HepG2 (cell line): ENCODE measurements around the gene NOP14. TPM values are rescaled to one million over a fixed set of nuclear protein-coding genes. Genes with fewer than 3 reads are reported as not detected.

ENCODE experiments used
- ATAC-seq: fragments of 200-7000 bp; cut with Tn5 transposase; 3 replicates; pipeline ENCODE4 v1.9.1; 2020; ENCODE audit warnings: mild to moderate bottlenecking, moderate library complexity
- BruUV-seq: library from RNA; stranded (reverse); fragments of 400-500 nt; replicated peaks from 2 replicates; lab custom pipeline; 2021; lab: Mats Ljungman, UMichigan
- CTCF ChIA-PET: fragments of 300-600 bp; formaldehyde crosslinking; extraction: SDS; loops from one replicate; lab custom pipeline; 2021; ENCODE audit warnings: low total read pairs, inconsistent platforms, low intra/inter-chr PET ratio; lab: Yijun Ruan, JAX
- POLR2A ChIA-PET: fragments of 350-600 bp; sonication (Branson Sonifier 250); formaldehyde crosslinking; loops from one replicate; lab custom pipeline; 2020; ENCODE audit warnings: antibody characterized with exemption, inconsistent platforms; lab: Yijun Ruan, JAX
- DNase-seq: peaks from one replicate; pipeline ENCODE4 v3.0.0-alpha.2; 2015; ENCODE audit warnings: low spot score
- FAIRE-seq: peaks from 3 replicates; lab custom pipeline; 2011; peaks lifted over from hg19 to GRCh38; lab: Jason Lieb, UNC
- H2AFZ ChIP-seq: one replicate; pipeline ENCODE4 v1.6.1; 2011; ENCODE audit warnings: low read length, inconsistent platforms
- H3K27ac ChIP-seq: fragments of 300-600 bp; 3 replicates; pipeline ENCODE4 v1.8.0; 2011; ENCODE audit warnings: mixed run types, mild to moderate bottlenecking, mixed read lengths, low read length, inconsistent platforms; ENCODE audit not compliant: insufficient read depth; ENCODE audit errors: extremely low read length
- H3K27me3 ChIP-seq, 2 experiments: fragments of 200-600 bp in 1 of 2; 2 replicates in 1 of 2; 3 replicates in 1 of 2; pipeline versions ENCODE4 v1.6.0 to v1.8.0; 2011; ENCODE audit warnings: low read length in 2 of 2, mild to moderate bottlenecking in 2 of 2, moderate library complexity in 2 of 2, inconsistent platforms in 1 of 2; ENCODE audit not compliant: insufficient read depth in 2 of 2, control insufficient read depth in 1 of 2
- H3K36me3 ChIP-seq, 2 experiments: fragments of 200-600 bp in 1 of 2; replicated peaks in 1 of 2; 2 replicates in 1 of 2; 3 replicates in 1 of 2; pipeline versions ENCODE4 v1.5.1 to v1.8.0; 2011; ENCODE audit warnings: low read length in 2 of 2, inconsistent platforms in 1 of 2; ENCODE audit not compliant: insufficient read depth in 2 of 2, control insufficient read depth in 1 of 2
- H3K4me1 ChIP-seq: 2 replicates; pipeline ENCODE4 v1.5.1; 2012; ENCODE audit warnings: low read length, inconsistent platforms; ENCODE audit not compliant: insufficient read depth
- H3K4me2 ChIP-seq: 2 replicates; pipeline ENCODE4 v1.6.0; 2011; ENCODE audit warnings: low read depth, low read length, inconsistent platforms
- H3K4me3 ChIP-seq, 3 experiments: fragments of 200-600 bp in 1 of 3; sonication (generic), shearing (Covaris generic) in 1 of 3; replicated peaks in 1 of 3; 2 replicates each; pipeline ENCODE4 v1.5.1; 2011 to 2016; ENCODE audit warnings: low read length in 3 of 3, inconsistent platforms in 2 of 3, low read depth in 2 of 3, mild to moderate bottlenecking in 2 of 3, control low read depth in 1 of 3, mixed read lengths in 1 of 3; ENCODE audit not compliant: insufficient read depth in 1 of 3
- H3K79me2 ChIP-seq: one replicate; pipeline ENCODE4 v1.6.1; 2011; ENCODE audit warnings: low read length, inconsistent platforms; ENCODE audit not compliant: insufficient read depth
- H3K9ac ChIP-seq: 2 replicates; pipeline ENCODE4 v1.6.0; 2011; ENCODE audit warnings: mild to moderate bottlenecking, low read depth, low read length, inconsistent platforms; ENCODE audit not compliant: insufficient read depth
- H3K9me3 ChIP-seq: 2 replicates; pipeline ENCODE4 v1.5.1; 2012; ENCODE audit warnings: mild to moderate bottlenecking, low read length
- H4K20me1 ChIP-seq: 2 replicates; pipeline ENCODE4 v1.6.0; 2011; ENCODE audit warnings: inconsistent platforms, mild to moderate bottlenecking, low read length, moderate library complexity; ENCODE audit not compliant: insufficient read depth
- ESRRA ChIP-seq: sonication (generic); formaldehyde crosslinking; IDR thresholded peaks from 2 replicates; pipeline ENCODE4 v1.5.1; 2020; ENCODE audit warnings: mild to moderate bottlenecking, low read depth, missing genetic modification reagents
- FOSL2 ChIP-seq: sonication (generic); formaldehyde crosslinking; IDR thresholded peaks from 2 replicates; pipeline ENCODE4 v1.4.0; 2020; ENCODE audit warnings: missing genetic modification reagents
- FOXC1 ChIP-seq: sonication (generic); formaldehyde crosslinking; IDR thresholded peaks from 2 replicates; pipeline ENCODE4 v1.8.0; 2022; ENCODE audit warnings: mild to moderate bottlenecking, missing genetic modification reagents, borderline replicate concordance
- MEIS1 ChIP-seq: sonication (generic); formaldehyde crosslinking; IDR thresholded peaks from 2 replicates; pipeline ENCODE4 v1.9.0; 2021; ENCODE audit warnings: mild to moderate bottlenecking, missing genetic modification reagents, moderate library complexity, borderline replicate concordance
- NFKBIZ ChIP-seq: IDR thresholded peaks from 2 replicates; pipeline ENCODE4 v1.6.1; 2018; ENCODE audit warnings: missing genetic modification reagents, missing compliant biosample characterization
- NONO ChIP-seq, 2 experiments: fragments of 450-650 bp in 1 of 2; sonication (generic) in 1 of 2; formaldehyde crosslinking in 1 of 2; IDR thresholded peaks in 1 of 2; conservative IDR thresholded peaks in 1 of 2; 2 replicates each; pipeline versions ENCODE4 v1.6.1 to v1.8.0; 2017 to 2022; ENCODE audit warnings: mild to moderate bottlenecking in 1 of 2, missing genetic modification reagents in 1 of 2, moderate library complexity in 1 of 2
- ZBTB14 ChIP-seq: sonication (generic); formaldehyde crosslinking; IDR thresholded peaks from 2 replicates; pipeline ENCODE4 v1.4.0; 2020; ENCODE audit warnings: missing genetic modification reagents
- ZC3H4 ChIP-seq: sonication (generic); formaldehyde crosslinking; IDR thresholded peaks from 2 replicates; pipeline ENCODE4 v1.4.0; 2020; ENCODE audit warnings: missing genetic modification reagents, borderline replicate concordance
- ZNF280D ChIP-seq: sonication (generic); formaldehyde crosslinking; IDR thresholded peaks from 2 replicates; pipeline ENCODE4 v1.5.1; 2020; ENCODE audit warnings: mild to moderate bottlenecking, missing genetic modification reagents
- ZNF329 ChIP-seq: sonication (generic); formaldehyde crosslinking; IDR thresholded peaks from 2 replicates; pipeline ENCODE4 v1.9.0; 2021; ENCODE audit warnings: low read depth, mild to moderate bottlenecking, missing genetic modification reagents
- ZNF558 ChIP-seq: sonication (generic); formaldehyde crosslinking; IDR thresholded peaks from 2 replicates; pipeline ENCODE4 v1.9.0; 2022; ENCODE audit warnings: mild to moderate bottlenecking, missing genetic modification reagents, borderline replicate concordance
- ZNF564 ChIP-seq: sonication (generic); formaldehyde crosslinking; IDR thresholded peaks from 2 replicates; pipeline ENCODE4 v1.8.1; 2023; ENCODE audit warnings: mild to moderate bottlenecking, missing genetic modification reagents
- ZNF720 ChIP-seq: sonication (generic); formaldehyde crosslinking; IDR thresholded peaks from 2 replicates; pipeline ENCODE4 v1.4.0; 2020; ENCODE audit warnings: missing genetic modification reagents
- WGBS: methylation state at CpG from one replicate; pipeline ENCODE4 v1.1.6; 2017; ENCODE audit warnings: low lambda C conversion rate; 5-methylcytosine and 5-hydroxymethylcytosine counted together
- in situ Hi-C: cut with HindIII; loops from 2 replicates; pipeline ENCODE4 v1.10.0; 2017; ENCODE audit warnings: low pct_unique_long_range_greater_than_20kb; ENCODE audit not compliant: extremely low pct_ligation_motif_present
- intact Hi-C: fragments of 100-400 bp; cut with micrococcal nuclease; formaldehyde crosslinking; loops from one replicate; pipeline ENCODE4 v1.10.0; 2022; ENCODE audit not compliant: unreplicated experiment
- polyA plus RNA-seq, 8 experiments: library from polyadenylated mRNA; depleted of rRNA in 3 of 8; stranded (reverse) in 7 of 8; unstranded in 1 of 8; fragments of >200 nt; fragmentation: Illumina TruSeq in 4 of 8; extraction: Trizol in 4 of 8; gene quantifications; 2 replicates each; pipeline versions ENCODE4 v1.2.1 to v1.2.3, GENCODE V29; 2011 to 2016; ENCODE audit warnings: low read depth in 4 of 8, missing spikeins in 1 of 8, mixed read lengths in 1 of 8; ENCODE audit not compliant: insufficient read depth in 1 of 8
- total RNA-seq, 5 experiments: library from RNA; depleted of rRNA; stranded (reverse); fragments of >200 nt; fragmentation: Illumina TruSeq; extraction: Trizol; gene quantifications; 2 replicates each; pipeline ENCODE4 v1.2.3, GENCODE V29; 2016; ENCODE audit warnings: low read depth in 1 of 5
- TF ChIP-seq, protein P1 (sequence below): sonication (generic); formaldehyde crosslinking; IDR thresholded peaks from 2 replicates; pipeline ENCODE4 v1.5.1; 2020; ENCODE audit warnings: mild to moderate bottlenecking, missing genetic modification reagents, borderline replicate concordance
- TF ChIP-seq, protein P2 (sequence below): sonication (generic); formaldehyde crosslinking; IDR thresholded peaks from 2 replicates; pipeline ENCODE4 v1.4.0; 2020; ENCODE audit warnings: low read depth, mild to moderate bottlenecking, missing genetic modification reagents

NOP14 gene
- total and polyA plus RNA-seq, 2 of the 13 experiments (the other 11 are each of a cell fraction or from before 2014, with no cell fraction given): 6.9 to 47.9 TPM

DNA sequence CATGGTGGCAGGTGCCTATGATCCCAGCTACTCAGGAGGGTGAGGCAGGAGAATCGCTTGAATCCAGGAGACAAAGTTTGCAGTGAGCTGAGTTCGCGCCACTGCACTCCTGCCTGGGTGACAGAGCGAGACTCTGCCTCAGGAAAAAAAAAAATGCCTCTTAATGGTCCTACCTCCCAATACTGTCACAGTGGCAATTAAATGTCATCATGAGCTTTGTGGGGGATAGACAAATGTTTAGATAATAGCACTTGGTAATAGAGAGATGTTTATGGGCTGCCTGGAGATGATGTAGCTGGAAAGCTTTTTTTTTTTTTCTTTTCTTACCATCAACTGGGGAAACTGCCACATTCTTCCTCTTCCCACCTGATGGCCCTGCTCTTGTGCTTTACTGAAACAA lies 33.2 kb upstream of the NOP14 start:
- POLR2A ChIA-PET: no interaction called here
- no TSS peak for BruUV-seq
- CTCF ChIA-PET: no interaction called here
- in situ Hi-C loops: no loop called here
- Histone ChIP-seq H3K9ac (no peak overlapping the region), H3K4me3 (no peak overlapping the region), H2AFZ (no peak overlapping the region), H3K4me2 (no peak overlapping the region), H3K36me3 (no peaks in the 10 kb centered on the region), H3K4me1 (no peaks in the 10 kb centered on the region)
- intact Hi-C loops: no loop called here
- 76% methylated on average over 4 of the region's 4 CpGs for WGBS
- TF ChIP-seq NONO (IDR thresholded peaks at IDR 0.05): no peak
- TF ChIP-seq NONO (CRISPR knock-in tag; conservative IDR thresholded peaks at IDR 0.05): no peak
- no peak for TF ChIP-seq ZNF720
- no peak for TF ChIP-seq ZNF564
- TF ChIP-seq ZNF280D (CRISPR knock-in tag): no peak
- no peak for TF ChIP-seq ESRRA (CRISPR knock-in tag)
- no peak for TF ChIP-seq ZBTB14 (CRISPR knock-in tag)
- no peak for TF ChIP-seq FOSL2 (CRISPR knock-in tag)
- TF ChIP-seq NFKBIZ (CRISPR knock-in tag): no peak
- no peak for TF ChIP-seq ZNF329 (CRISPR knock-in tag)
- TF ChIP-seq, protein P1, sequence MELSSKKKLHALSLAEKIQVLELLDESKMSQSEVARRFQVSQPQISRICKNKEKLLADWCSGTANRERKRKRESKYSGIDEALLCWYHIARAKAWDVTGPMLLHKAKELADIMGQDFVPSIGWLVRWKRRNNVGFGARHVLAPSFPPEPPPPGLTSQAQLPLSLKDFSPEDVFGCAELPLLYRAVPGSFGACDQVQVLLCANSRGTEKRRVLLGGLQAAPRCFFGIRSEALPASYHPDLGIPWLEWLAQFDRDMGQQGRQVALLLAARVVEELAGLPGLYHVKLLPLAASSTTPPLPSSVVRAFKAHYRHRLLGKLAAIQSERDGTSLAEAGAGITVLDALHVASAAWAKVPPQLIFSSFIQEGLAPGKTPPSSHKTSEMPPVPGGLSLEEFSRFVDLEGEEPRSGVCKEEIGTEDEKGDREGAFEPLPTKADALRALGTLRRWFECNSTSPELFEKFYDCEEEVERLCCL (CRISPR knock-in tag): no peak
- TF ChIP-seq ZC3H4 (CRISPR knock-in tag): no peak
- no peak for TF ChIP-seq ZNF558 (CRISPR knock-in tag)
- TF ChIP-seq FOXC1 (CRISPR knock-in tag): no peak
- TF ChIP-seq, protein P2, sequence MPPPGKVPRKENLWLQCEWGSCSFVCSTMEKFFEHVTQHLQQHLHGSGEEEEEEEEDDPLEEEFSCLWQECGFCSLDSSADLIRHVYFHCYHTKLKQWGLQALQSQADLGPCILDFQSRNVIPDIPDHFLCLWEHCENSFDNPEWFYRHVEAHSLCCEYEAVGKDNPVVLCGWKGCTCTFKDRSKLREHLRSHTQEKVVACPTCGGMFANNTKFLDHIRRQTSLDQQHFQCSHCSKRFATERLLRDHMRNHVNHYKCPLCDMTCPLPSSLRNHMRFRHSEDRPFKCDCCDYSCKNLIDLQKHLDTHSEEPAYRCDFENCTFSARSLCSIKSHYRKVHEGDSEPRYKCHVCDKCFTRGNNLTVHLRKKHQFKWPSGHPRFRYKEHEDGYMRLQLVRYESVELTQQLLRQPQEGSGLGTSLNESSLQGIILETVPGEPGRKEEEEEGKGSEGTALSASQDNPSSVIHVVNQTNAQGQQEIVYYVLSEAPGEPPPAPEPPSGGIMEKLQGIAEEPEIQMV (CRISPR knock-in tag): no peak
- no peak for TF ChIP-seq MEIS1 (CRISPR knock-in tag)
- TF ChIP-seq, all 625 proteins: peak for 0
- no peak for DNase-seq
- Histone ChIP-seq H3K9me3 (no peaks in the 10 kb centered on the region), H3K79me2 (no peaks in the 10 kb centered on the region), H3K27ac (no peak overlapping the region), H4K20me1 (no peaks in the 10 kb centered on the region), H3K27me3 (0 out of 5 replicates have a peak, but pooled peaks cover 0 to under 1% of the 10 kb centered on the region in 2 experiments)
- no peak for FAIRE-seq
- no peak for ATAC-seq
